Adrenal gland (tissue), 5 donors: ENCODE measurements around the gene OR2T2.

Experiments
- CTCF ChIP-seq, 6 experiments: fragments of 450-650 bp in 4 of 6; fragments of 200-600 bp in 2 of 6; sonication (generic) in 1 of 6; IDR thresholded peaks; 1 replicate in 5 of 6; 2 replicates in 1 of 6; pipeline versions ENCODE4 v1.5.1 to v1.8.0; 2016 to 2021; ENCODE audit warnings: antibody characterized with exemption in 6 of 6, mild to moderate bottlenecking in 2 of 6, moderate library complexity in 1 of 6
- POLR2A ChIP-seq, 2 donors: fragments of 450-650 bp; IDR thresholded peaks; one replicate each; pipeline ENCODE4 v1.6.1; 2017; ENCODE audit warnings: antibody characterized with exemption in 2 of 2, mild to moderate bottlenecking in 2 of 2, moderate library complexity in 1 of 2
- donor health status: DM: no; HTN: no; CAD: no.

DNA sequence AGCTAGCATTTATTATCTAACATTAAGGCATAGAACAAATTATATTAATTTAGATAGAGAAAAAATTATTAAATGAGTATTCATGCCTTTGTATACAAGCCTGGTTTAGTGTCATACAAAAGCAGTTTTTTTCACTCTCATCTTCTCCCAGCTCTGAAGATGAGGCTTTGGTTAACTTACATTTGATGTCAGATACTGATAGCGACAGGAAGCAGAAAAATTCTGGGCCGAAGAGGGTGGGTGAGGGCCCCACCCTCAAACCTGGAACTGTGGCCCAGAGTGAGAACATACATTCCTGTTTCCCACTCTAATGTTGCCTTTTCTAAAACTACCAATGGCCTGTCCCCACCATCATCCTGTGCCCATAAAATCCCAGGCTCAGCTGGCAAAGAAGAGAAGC is 27.6 kb upstream of the OR2T2 start:
- TF ChIP-seq CTCF (IDR thresholded peaks at IDR 0.05): no peak
- TF ChIP-seq POLR2A (IDR thresholded peaks at IDR 0.05): no peak
